HT1080 (cell line): ENCODE measurements around the gene EGR4. TPM values are rescaled to one million over a fixed set of nuclear protein-coding genes. Genes with fewer than 3 reads are reported as not detected.
A peak's percentile ranks its signal among the peaks of the same experiment; 100 is the strongest.

Experiments used
- DNase-seq: peaks from one replicate; pipeline ENCODE4 v3.0.0-alpha.2; 2015; ENCODE audit warnings: low read depth
- small RNA-seq: library from RNA; depleted of rRNA; stranded (forward); fragments of <200 nt; gene quantifications from one replicate; pipeline ENCODE3, GENCODE V24; 2014
- total RNA-seq: library from RNA; depleted of rRNA; stranded (reverse); fragments of >200 nt; shearing (Covaris generic); gene quantifications from 2 replicates; pipeline ENCODE4 v1.2.3, GENCODE V29; 2014; rRNA removed

EGR4 gene
- total RNA-seq, 1 experiment from 2014 or later, result not detected

DNA sequence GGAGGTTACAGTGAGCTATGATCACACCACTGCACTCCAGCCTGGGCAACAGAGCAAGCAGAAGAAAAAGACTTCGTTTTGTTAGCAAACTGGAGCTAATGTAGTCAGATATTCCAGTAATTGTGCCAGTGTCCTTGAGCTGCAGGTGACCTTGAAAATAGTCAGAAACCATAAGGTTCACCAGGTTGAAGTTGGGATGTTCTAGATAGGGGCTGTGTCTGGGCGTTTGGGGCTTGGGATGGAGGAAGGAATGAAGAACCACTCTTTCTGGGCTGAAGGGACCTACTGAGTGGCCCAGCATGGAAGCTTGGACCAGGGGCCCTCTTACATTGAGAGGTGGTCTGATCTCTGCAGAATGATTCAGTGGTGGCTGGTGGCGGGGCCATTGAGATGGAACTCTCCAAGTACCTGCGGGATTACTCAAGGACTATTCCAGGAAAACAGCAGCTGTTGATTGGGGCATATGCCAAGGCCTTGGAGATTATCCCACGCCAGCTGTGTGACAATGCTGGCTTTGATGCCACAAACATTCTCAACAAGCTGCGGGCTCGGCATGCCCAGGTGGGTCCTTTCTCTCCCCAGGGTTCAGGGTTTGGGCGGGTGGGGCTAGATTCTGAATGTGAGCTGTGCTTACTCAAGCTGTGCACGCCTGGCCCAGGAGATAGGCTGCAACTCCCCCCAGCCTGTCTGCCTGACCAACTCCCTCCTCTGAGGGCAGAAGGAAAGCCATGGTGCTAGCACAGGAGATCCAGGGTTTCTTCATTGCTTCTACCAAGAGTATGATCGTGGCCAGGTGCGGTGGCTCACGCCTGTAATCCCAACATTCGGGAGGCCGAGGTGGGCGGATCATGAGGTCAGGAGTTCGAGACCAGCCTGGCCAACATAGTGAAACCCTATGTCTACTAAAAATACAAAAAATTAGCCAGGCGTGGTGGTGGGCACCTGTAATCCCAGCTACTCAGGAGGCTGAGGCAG is 42.2 kb downstream of the EGR4 start:
- no peak for DNase-seq

DNA sequence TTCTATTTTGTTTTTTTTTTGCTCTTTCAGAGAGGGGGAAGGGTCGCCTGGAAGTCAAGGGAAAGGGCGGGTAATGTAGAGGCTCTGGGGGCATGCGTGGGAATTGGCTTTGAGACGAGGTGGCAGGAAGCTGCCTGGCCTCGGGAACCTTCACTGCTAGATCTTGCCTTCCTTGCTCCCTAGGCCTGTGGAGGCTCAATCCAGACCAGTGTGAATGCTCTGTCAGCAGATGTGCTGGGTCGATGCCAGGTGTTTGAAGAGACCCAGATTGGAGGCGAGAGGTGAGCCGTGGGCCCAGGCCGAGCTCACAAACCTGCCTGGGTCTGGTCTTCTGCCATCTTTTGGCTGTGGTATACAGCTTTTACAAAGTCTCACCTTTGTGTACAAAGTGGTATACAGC is 43.7 kb downstream of the EGR4 start:
- DNase-seq, result no peak

DNA sequence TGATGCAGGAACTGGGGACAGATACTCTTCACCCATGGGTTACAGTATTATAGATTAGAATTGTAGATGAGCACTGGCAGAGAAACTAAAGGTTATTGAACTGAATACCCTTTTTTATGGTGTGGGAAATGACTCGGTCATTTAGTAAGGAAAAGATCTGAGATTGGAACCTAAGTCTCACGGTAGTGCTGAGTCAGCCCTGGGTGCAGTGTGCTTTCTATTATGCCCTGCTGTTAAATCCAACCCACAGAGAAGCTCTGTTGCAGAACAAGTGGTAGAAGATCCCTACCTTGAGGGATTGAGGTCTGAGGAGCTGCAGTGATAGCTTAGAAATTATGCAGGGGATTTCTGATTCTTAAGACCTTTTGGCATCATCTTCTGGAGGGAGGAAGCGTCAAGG is 46.5 kb downstream of the EGR4 start:
- no peak for DNase-seq

DNA sequence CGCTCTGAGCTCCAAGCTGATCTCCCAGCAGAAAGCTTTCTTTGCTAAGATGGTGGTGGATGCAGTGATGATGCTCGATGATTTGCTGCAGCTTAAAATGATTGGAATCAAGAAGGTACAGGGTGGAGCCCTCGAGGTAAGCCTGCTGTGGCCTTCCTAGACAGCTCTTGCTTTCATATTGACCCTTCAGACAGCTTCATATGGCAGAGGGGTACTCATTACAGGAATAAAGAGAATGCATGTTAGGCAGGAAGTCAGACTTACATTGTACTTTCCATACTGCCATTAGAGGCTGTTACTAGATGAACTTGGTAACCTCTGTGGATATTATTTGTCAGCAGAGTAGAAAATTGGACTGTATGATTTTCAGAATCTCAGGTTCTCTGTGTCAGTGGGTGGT is 48.8 kb downstream of the EGR4 start:
- DNase-seq, result no peak

DNA sequence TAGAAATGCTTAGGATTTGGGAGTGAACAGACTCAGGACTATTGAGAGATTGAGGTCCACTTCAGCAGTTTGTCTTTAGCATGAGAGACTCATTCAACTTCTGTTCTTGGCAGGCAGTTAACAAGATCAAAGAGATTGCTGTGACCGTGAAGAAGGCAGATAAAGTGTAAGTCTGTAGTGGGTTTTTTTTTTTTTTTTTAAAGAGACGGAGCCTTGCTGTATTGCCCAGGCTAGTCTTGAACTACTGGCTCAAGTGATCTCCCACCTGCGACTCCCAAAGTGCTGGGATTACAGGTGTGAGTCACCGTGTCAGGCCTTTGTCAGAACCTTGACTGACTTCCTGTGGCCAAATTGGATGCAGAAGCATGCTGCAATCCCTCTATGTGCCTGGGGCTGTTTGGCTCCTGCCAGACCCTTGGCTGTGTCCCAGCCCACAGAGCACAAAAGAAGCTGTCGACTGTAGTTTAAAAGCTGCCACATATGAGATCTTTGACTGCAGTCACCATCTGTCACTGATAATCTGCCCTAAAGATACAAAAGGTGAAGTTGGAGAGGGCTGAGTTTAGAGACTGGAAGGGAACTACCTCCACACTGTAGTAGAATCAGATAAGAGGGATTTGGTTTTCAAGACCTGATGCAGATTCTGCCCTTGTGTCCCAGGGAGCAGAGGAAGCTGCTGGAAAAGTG is 49.3 kb downstream of the EGR4 start:
- peak; percentile 69 for DNase-seq

Small RNA genes lying within 50 kb of the gene (small RNA-seq; reads per million reads assigned to genes)
- gene RNU6-111P, result not detected

Other genes with a start within 250 kb of the EGR4 start
- 10.8 and 13.8 TPM in 2 replicates for gene SFXN5, start 221.8 kb downstream of the EGR4 start, total RNA-seq
- 34.5 and 35.5 TPM in 2 replicates for gene RAB11FIP5, start 180.6 kb downstream of the EGR4 start, total RNA-seq
- not detected in 2 replicates for gene NOTO, start 91.0 kb downstream of the EGR4 start, total RNA-seq
- 42.1 and 44.0 TPM in 2 replicates for gene SMYD5, start 79.3 kb downstream of the EGR4 start, total RNA-seq
- 57.1 and 64.3 TPM in 2 replicates for gene PRADC1, start 60.3 kb downstream of the EGR4 start, total RNA-seq
- gene CCT7, start 59.2 kb downstream of the EGR4 start, total RNA-seq, result 813 and 842 TPM in 2 replicates
- 5.8 and 6.9 TPM in 2 replicates for gene FBXO41, start 9.1 kb downstream of the EGR4 start, total RNA-seq
- 12.3 and 14.6 TPM in 2 replicates for gene ALMS1, start 92.3 kb upstream of the EGR4 start, total RNA-seq